K562 (cell line): ENCODE results near the gene LDLR. TPM values are rescaled to one million over a fixed set of nuclear protein-coding genes. Genes with fewer than 3 reads are reported as not detected.

Experiments used
- EGR1 ChIP-seq: fragments of 450-650 bp; conservative IDR thresholded peaks from 2 replicates; pipeline ENCODE4 v1.6.1; 2017; ENCODE audit warnings: mild to moderate bottlenecking
- EHMT2 ChIP-seq: fragments of 450-650 bp; IDR thresholded peaks from 2 replicates; pipeline ENCODE4 v1.6.1; 2018; ENCODE audit warnings: antibody characterized with exemption
- FOXA1 ChIP-seq: fragments of 450-650 bp; IDR thresholded peaks from 2 replicates; pipeline ENCODE4 v1.6.1; 2016; ENCODE audit warnings: mild to moderate bottlenecking, borderline replicate concordance
- FOXM1 ChIP-seq, 2 experiments: fragments of 450-650 bp in 1 of 2; sonication (generic) in 1 of 2; formaldehyde crosslinking in 1 of 2; IDR thresholded peaks; 2 replicates each; pipeline versions ENCODE4 v1.6.1 to v1.9.0; 2017 to 2022; ENCODE audit warnings: low read depth in 2 of 2, mild to moderate bottlenecking in 2 of 2, missing genetic modification reagents in 1 of 2, moderate library complexity in 1 of 2
- GABPB1 ChIP-seq: sonication (generic); formaldehyde crosslinking; IDR thresholded peaks from 2 replicates; pipeline ENCODE4 v1.8.0; 2022; ENCODE audit warnings: mild to moderate bottlenecking, missing genetic modification reagents
- HNRNPLL ChIP-seq: fragments of 200-400 bp; formaldehyde crosslinking; IDR thresholded peaks from 2 replicates; pipeline ENCODE4 v1.6.1; 2017; ENCODE audit warnings: low read length, low read depth, mild to moderate bottlenecking; ENCODE audit not compliant: poor library complexity, severe bottlenecking
- ILF3 ChIP-seq: fragments of 450-650 bp; IDR thresholded peaks from 2 replicates; pipeline ENCODE4 v1.6.1; 2018; ENCODE audit warnings: antibody characterized with exemption, mild to moderate bottlenecking, moderate library complexity, borderline replicate concordance
- JUNB ChIP-seq: fragments of 450-650 bp; formaldehyde crosslinking; conservative IDR thresholded peaks from 2 replicates; pipeline ENCODE4 v1.4.0; 2020; ENCODE audit warnings: mild to moderate bottlenecking
- KDM2B ChIP-seq: fragments of 250-450 bp; sonication (Bioruptor Pico); IDR thresholded peaks from 2 replicates; pipeline ENCODE4 v1.8.0; 2021; ENCODE audit warnings: mild to moderate bottlenecking, moderate library complexity
- KLF10 ChIP-seq: fragments of 250-450 bp; sonication (Bioruptor Pico); IDR thresholded peaks from 2 replicates; pipeline ENCODE4 v1.6.1; 2021; ENCODE audit warnings: matching md5 sums
- MITF ChIP-seq: IDR thresholded peaks from 2 replicates; pipeline ENCODE4 v1.6.1; 2014; ENCODE audit warnings: antibody characterized with exemption
- MLX ChIP-seq, 2 experiments: fragments of 450-650 bp in 1 of 2; sonication (generic) in 1 of 2; formaldehyde crosslinking; conservative IDR thresholded peaks; 2 replicates each; pipeline versions ENCODE4 v1.4.0 to v1.8.1; 2020 to 2022; ENCODE audit warnings: mild to moderate bottlenecking in 1 of 2, missing genetic modification reagents in 1 of 2
- NEUROD1 ChIP-seq: fragments of 150-350 bp; IDR thresholded peaks from 2 replicates; pipeline ENCODE4 v1.6.1; 2014; ENCODE audit warnings: borderline replicate concordance, low read length, low read depth; ENCODE audit not compliant: partially characterized antibody
- NUFIP1 ChIP-seq: fragments of 450-650 bp; IDR thresholded peaks from 2 replicates; pipeline ENCODE4 v1.6.1; 2018; ENCODE audit not compliant: partially characterized antibody
- SLC30A9 ChIP-seq: fragments of 250-450 bp; sonication (Bioruptor Pico); IDR thresholded peaks from 2 replicates; pipeline ENCODE4 v1.8.0; 2022; ENCODE audit warnings: mild to moderate bottlenecking, moderate library complexity
- SP2 ChIP-seq: IDR thresholded peaks from 2 replicates; pipeline ENCODE4 v1.6.1; 2011; ENCODE audit warnings: mild to moderate bottlenecking, low read depth, low read length, moderate library complexity; ENCODE audit not compliant: poor library complexity, severe bottlenecking; ENCODE audit errors: extremely low read depth
- SUPT5H ChIP-seq: fragments of 450-650 bp; IDR thresholded peaks from 2 replicates; pipeline ENCODE4 v1.6.1; 2016
- TAF9B ChIP-seq: fragments of 450-650 bp; IDR thresholded peaks from 2 replicates; pipeline ENCODE4 v1.6.1; 2018; ENCODE audit warnings: mild to moderate bottlenecking; ENCODE audit not compliant: partially characterized antibody
- THRB ChIP-seq: fragments of 450-650 bp; formaldehyde crosslinking; conservative IDR thresholded peaks from 2 replicates; pipeline ENCODE4 v1.4.0; 2022; ENCODE audit warnings: mild to moderate bottlenecking, missing genetic modification characterization
- ZNF277 ChIP-seq: fragments of 250-450 bp; sonication (Bioruptor Pico); IDR thresholded peaks from 2 replicates; pipeline ENCODE4 v1.8.0; 2022; ENCODE audit warnings: inconsistent platforms, mild to moderate bottlenecking, moderate library complexity, borderline replicate concordance
- ZNF324 ChIP-seq: fragments of 250-450 bp; sonication (Bioruptor Pico); IDR thresholded peaks from 2 replicates; pipeline ENCODE4 v1.4.0; 2020; ENCODE audit warnings: mild to moderate bottlenecking
- polyA plus RNA-seq, 8 experiments: library from polyadenylated mRNA; depleted of rRNA in 4 of 8; stranded (reverse) in 5 of 8; unstranded in 3 of 8; fragments of >200 nt; fragmentation: Nextera tagmentation in 2 of 8; fragmentation: Illumina TruSeq in 1 of 8; extraction: Ambion mirVana in 2 of 8; extraction: Trizol in 1 of 8; gene quantifications; 2 replicates each; pipeline versions ENCODE4 v1.2.1 to v1.2.3, GENCODE V29; 2011 to 2014; ENCODE audit warnings: inconsistent platforms in 1 of 8, missing spikeins in 1 of 8
- total RNA-seq, 7 experiments: library from RNA; depleted of rRNA in 6 of 7; stranded (reverse); fragments of >200 nt in 6 of 7; fragmentation: Illumina TruSeq in 2 of 7; extraction: Trizol in 2 of 7; gene quantifications; 2 replicates each; pipeline versions ENCODE4 v1.2.1 to v1.2.3, GENCODE V29; 2011 to 2021; ENCODE audit warnings: low replicate concordance in 1 of 7
- TF ChIP-seq, protein P1 (sequence below): fragments of 200-800 bp; sonication (Bioruptor generic); IDR thresholded peaks from 2 replicates; pipeline ENCODE4 v1.6.1; 2017; ENCODE audit warnings: missing genetic modification characterization, missing compliant biosample characterization

The LDLR gene
- total and polyA plus RNA-seq, 9 of the 15 experiments (the other 6 are each of a cell fraction or from before 2014, with no cell fraction given): 19.9 to 114 (median 56.3) TPM

- TF ChIP-seq JUNB (no peak), KLF10 (no peak), NUFIP1 (no peak), FOXA1 (no peak), ZNF277 (CRISPR knock-in tag) (no peak), NEUROD1 (peak; percentile 56), HNRNPLL (no peak), MLX (CRISPR knock-in tag; conservative IDR thresholded peaks at IDR 0.05) (no peak), SP2 (no peak), EGR1 (peak; percentile 58), SLC30A9 (CRISPR knock-in tag) (no peak), KDM2B (no peak), FOXM1 (IDR thresholded peaks at IDR 0.05; ENCODE audit: low read depth) (no peak), FOXM1 (CRISPR knock-in tag; IDR thresholded peaks at IDR 0.05; ENCODE audit: low read depth) (0 out of 2 replicates have a peak, but pooled peaks have one; percentile 23), GABPB1 (no peak), TAF9B (peak; percentile 55), MITF (no peak), ZNF324 (CRISPR knock-in tag) (no peak), EHMT2 (no peak), SUPT5H (peak; percentile 61), ILF3 (no peak), THRB (0 out of 2 replicates have a peak, but pooled peaks have one; percentile 55)
- TF ChIP-seq, protein P1, sequence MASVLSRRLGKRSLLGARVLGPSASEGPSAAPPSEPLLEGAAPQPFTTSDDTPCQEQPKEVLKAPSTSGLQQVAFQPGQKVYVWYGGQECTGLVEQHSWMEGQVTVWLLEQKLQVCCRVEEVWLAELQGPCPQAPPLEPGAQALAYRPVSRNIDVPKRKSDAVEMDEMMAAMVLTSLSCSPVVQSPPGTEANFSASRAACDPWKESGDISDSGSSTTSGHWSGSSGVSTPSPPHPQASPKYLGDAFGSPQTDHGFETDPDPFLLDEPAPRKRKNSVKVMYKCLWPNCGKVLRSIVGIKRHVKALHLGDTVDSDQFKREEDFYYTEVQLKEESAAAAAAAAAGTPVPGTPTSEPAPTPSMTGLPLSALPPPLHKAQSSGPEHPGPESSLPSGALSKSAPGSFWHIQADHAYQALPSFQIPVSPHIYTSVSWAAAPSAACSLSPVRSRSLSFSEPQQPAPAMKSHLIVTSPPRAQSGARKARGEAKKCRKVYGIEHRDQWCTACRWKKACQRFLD (CRISPR knock-in tag): no peak
Measured at GRCh38 chr19:11090264-11090996, 1.2 kb downstream of the LDLR start (continued).
